ENCODE data around the gene SKA3. TPM values are rescaled to one million over a fixed set of nuclear protein-coding genes. Genes with fewer than 3 reads are reported as not detected.

SKA3 gene
- polyA plus RNA-seq, 1 of the 3 experiments (the other 2 are of a cell fraction), result 5.9 TPM

GRCh38 chr13:21181671-21182070 lies 5.3 kb upstream of the SKA3 start:
- H3F3A ChIP-seq (replicated peaks; ENCODE audit: insufficient read depth), result peaks cover 10% of the 10 kb centered on the region
- no peak overlapping the region for H3K4me3 ChIP-seq (ENCODE audit: low read depth in 2 of 2, low read length in 1 of 2)
- peaks cover 0 to 5% of the 10 kb centered on the region in 2 experiments for H3K36me3 ChIP-seq (replicated peaks in 1 of 2; ENCODE audit: control insufficient read depth in 1 of 2, insufficient read depth in 2 of 2, low read length in 1 of 2)
- H3K9ac ChIP-seq, result no peak overlapping the region
- H3K27ac ChIP-seq (ENCODE audit: low read depth in 2 of 2, low read length in 1 of 2), result no peak overlapping the region
- no peak for DNase-seq
- H3K27me3 ChIP-seq (ENCODE audit: insufficient read depth), result no peaks in the 10 kb centered on the region
- H3K4me1 ChIP-seq (ENCODE audit: control insufficient read depth in 1 of 2, insufficient read depth in 2 of 2, low read depth in 1 of 2, low read length in 1 of 2), result peaks cover 0 to 3% of the 10 kb centered on the region in 2 experiments; a peak in 2 of 4 replicates
- ChIA-PET POLR2A (no interaction called here), CTCF (interaction anchor here (1.0 kb wide), 2 partner anchors 72 to 238 kb away, joined by 3 read pairs; no protein-coding TSS in a partner anchor)
- H3K79me2 ChIP-seq (ENCODE audit: insufficient read depth), result peaks cover 21% of the 10 kb centered on the region
- H3K4me2 ChIP-seq, result no peak overlapping the region
- no peaks in the 10 kb centered on the region for H3K9me3 ChIP-seq
- TF ChIP-seq RAD21 (IDR thresholded peaks at IDR 0.05; ENCODE audit: low read length) (no peak), FOSL2 (IDR thresholded peaks at IDR 0.05; ENCODE audit: borderline replicate concordance, low read depth) (no peak), ELF1 (IDR thresholded peaks at IDR 0.05) (no peak), TAF1 (IDR thresholded peaks at IDR 0.05; ENCODE audit: borderline replicate concordance, low read depth, low read length) (no peak), FOXM1 (IDR thresholded peaks at IDR 0.05; ENCODE audit: low read depth) (no peak), SIN3A (IDR thresholded peaks at IDR 0.05; ENCODE audit: borderline replicate concordance, low read depth, low read length) (no peak), RXRA (IDR thresholded peaks at IDR 0.05; ENCODE audit: borderline replicate concordance, low read depth) (no peak), NRF1 (IDR thresholded peaks at IDR 0.05; ENCODE audit: low read depth, low read length) (no peak), POLR2AphosphoS5 (IDR thresholded peaks at IDR 0.05; ENCODE audit: low read depth, low read length) (no peak), GATA2 (CRISPR knock-in tag; IDR thresholded peaks at IDR 0.05) (no peak), CTCF (IDR thresholded peaks at IDR 0.05) (no peak), GABPA (IDR thresholded peaks at IDR 0.05; ENCODE audit: low read depth) (no peak)
- TF ChIP-seq, protein P1, sequence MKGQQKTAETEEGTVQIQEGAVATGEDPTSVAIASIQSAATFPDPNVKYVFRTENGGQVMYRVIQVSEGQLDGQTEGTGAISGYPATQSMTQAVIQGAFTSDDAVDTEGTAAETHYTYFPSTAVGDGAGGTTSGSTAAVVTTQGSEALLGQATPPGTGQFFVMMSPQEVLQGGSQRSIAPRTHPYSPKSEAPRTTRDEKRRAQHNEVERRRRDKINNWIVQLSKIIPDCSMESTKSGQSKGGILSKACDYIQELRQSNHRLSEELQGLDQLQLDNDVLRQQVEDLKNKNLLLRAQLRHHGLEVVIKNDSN (IDR thresholded peaks at IDR 0.05; ENCODE audit: borderline replicate concordance, low read depth), result no peak
- TF ChIP-seq, protein P2, sequence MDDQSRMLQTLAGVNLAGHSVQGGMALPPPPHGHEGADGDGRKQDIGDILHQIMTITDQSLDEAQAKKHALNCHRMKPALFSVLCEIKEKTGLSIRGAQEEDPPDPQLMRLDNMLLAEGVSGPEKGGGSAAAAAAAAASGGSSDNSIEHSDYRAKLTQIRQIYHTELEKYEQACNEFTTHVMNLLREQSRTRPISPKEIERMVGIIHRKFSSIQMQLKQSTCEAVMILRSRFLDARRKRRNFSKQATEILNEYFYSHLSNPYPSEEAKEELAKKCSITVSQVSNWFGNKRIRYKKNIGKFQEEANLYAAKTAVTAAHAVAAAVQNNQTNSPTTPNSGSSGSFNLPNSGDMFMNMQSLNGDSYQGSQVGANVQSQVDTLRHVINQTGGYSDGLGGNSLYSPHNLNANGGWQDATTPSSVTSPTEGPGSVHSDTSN (IDR thresholded peaks at IDR 0.05), result no peak
- 86% methylated on average over 2 of the region's 2 CpGs for WGBS (ENCODE audit: low lambda C conversion rate)
- no peaks in the 10 kb centered on the region for H4K20me1 ChIP-seq (ENCODE audit: insufficient read depth)
- no peak overlapping the region for H2AFZ ChIP-seq (ENCODE audit: low read depth)
- no peaks in the 10 kb centered on the region for H3K9me2 ChIP-seq

DNA sequence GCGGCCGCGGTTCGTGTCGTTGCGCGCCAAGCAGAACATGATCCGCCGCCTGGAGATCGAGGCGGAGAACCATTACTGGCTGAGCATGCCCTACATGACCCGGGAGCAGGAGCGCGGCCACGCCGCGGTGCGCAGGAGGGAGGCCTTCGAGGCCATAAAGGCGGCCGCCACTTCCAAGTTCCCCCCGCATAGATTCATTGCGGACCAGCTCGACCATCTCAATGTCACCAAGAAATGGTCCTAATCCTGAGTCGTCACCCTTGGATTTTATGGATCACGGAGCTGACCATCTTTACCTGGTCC lies 581 bp upstream of the SKA3 start:
- no peaks in the 10 kb centered on the region for H3K9me3 ChIP-seq
- H3K9me2 ChIP-seq, result no peaks in the 10 kb centered on the region
- H3K79me2 ChIP-seq (ENCODE audit: insufficient read depth), result peaks cover 62% of the 10 kb centered on the region
- H3F3A ChIP-seq (replicated peaks; ENCODE audit: insufficient read depth), result peaks cover 19% of the 10 kb centered on the region
- CTCF ChIA-PET, result interaction anchor here (1.0 to 2.2 kb wide), 8 partner anchors 9 to 304 kb away, joined by 3 to 10 read pairs (median 3); no protein-coding TSS in a partner anchor
- H3K36me3 ChIP-seq (replicated peaks in 1 of 2; ENCODE audit: control insufficient read depth in 1 of 2, insufficient read depth in 2 of 2, low read length in 1 of 2), result peaks cover 0 to 5% of the 10 kb centered on the region in 2 experiments
- H3K27me3 ChIP-seq (ENCODE audit: insufficient read depth), result no peaks in the 10 kb centered on the region
- WGBS (ENCODE audit: low lambda C conversion rate), result 3% methylated on average over 4 of the region's 26 CpGs
- TF ChIP-seq TEAD4 (IDR thresholded peaks at IDR 0.05; ENCODE audit: borderline replicate concordance, insufficient read depth) (0 out of 2 replicates have a peak, but pooled peaks have one; percentile 26), NRF1 (IDR thresholded peaks at IDR 0.05; ENCODE audit: low read depth, low read length) (no peak), SIN3A (IDR thresholded peaks at IDR 0.05; ENCODE audit: borderline replicate concordance, low read depth, low read length) (no peak), MAX (IDR thresholded peaks at IDR 0.05; ENCODE audit: low read depth) (0 out of 2 replicates have a peak, but pooled peaks have one; percentile 39), RXRA (IDR thresholded peaks at IDR 0.05; ENCODE audit: borderline replicate concordance, low read depth) (no peak), TAF1 (IDR thresholded peaks at IDR 0.05; ENCODE audit: borderline replicate concordance, low read depth, low read length) (no peak)
- peak overlapping the region; percentile 87 to 94 for H3K27ac ChIP-seq (ENCODE audit: low read depth in 2 of 2, low read length in 1 of 2)
- H3K4me3 ChIP-seq (ENCODE audit: low read depth in 2 of 2, low read length in 1 of 2), result peak overlapping the region; percentile 77 to 86
- peak overlapping the region; percentile 94 for H3K4me2 ChIP-seq
- DNase-seq, result no peak
- H2AFZ ChIP-seq (ENCODE audit: low read depth), result peak overlapping the region; percentile 95; the same call in 1 of the 2 replicates
- POLR2A ChIA-PET, result interaction anchor here (0.7 to 1.3 kb wide), 9 partner anchors 13 to 427 kb away, joined by 3 to 7 read pairs (median 3); partner anchors contain the start of genes MICU2 and ZDHHC20
- peak overlapping the region; percentile 90 for H3K9ac ChIP-seq
- H4K20me1 ChIP-seq (ENCODE audit: insufficient read depth), result no peaks in the 10 kb centered on the region
- H3K4me1 ChIP-seq (ENCODE audit: control insufficient read depth in 1 of 2, insufficient read depth in 2 of 2, low read depth in 1 of 2, low read length in 1 of 2), result peaks cover 3 to 5% of the 10 kb centered on the region in 2 experiments; a peak in 2 of 4 replicates
